OCI-LY1 (cell line): Measurements from ENCODE around the gene IL1RN.

Source experiments
- CTCF ChIP-seq: fragments of 200-600 bp; sonication (generic), shearing (Covaris generic); IDR thresholded peaks from 2 replicates; pipeline ENCODE4 v1.5.1; 2017; ENCODE audit warnings: mild to moderate bottlenecking, antibody characterized with exemption, low read length, moderate library complexity, mixed read lengths
- EZH2 ChIP-seq: fragments of 200-600 bp; sonication (generic), shearing (Covaris generic); IDR thresholded peaks from 2 replicates; pipeline ENCODE4 v1.8.0; 2017; ENCODE audit warnings: borderline replicate concordance, mixed run types, mild to moderate bottlenecking, antibody characterized with exemption, low read length, moderate library complexity, mixed read lengths

- no peak for TF ChIP-seq EZH2
- no peak for TF ChIP-seq CTCF
Observed at GRCh38 chr2:113079131-113079530, 48.3 kb upstream of the IL1RN start.
